Peyer's patch (tissue), 4 donors: ENCODE data around the gene CREB3L2.

Source experiments
- POLR2A ChIP-seq, 2 donors: fragments of 450-650 bp; IDR thresholded peaks; one replicate each; pipeline ENCODE4 v1.5.1; 2017; ENCODE audit warnings: antibody characterized with exemption in 2 of 2, mild to moderate bottlenecking in 2 of 2, moderate library complexity in 2 of 2
- TF ChIP-seq, protein P1 (sequence below), 6 experiments: fragments of 450-650 bp in 4 of 6; fragments of 200-600 bp in 2 of 6; sonication (generic) in 1 of 6; IDR thresholded peaks; one replicate each; pipeline ENCODE4 v1.5.1; 2017 to 2019; ENCODE audit warnings: antibody characterized with exemption in 6 of 6, mild to moderate bottlenecking in 3 of 6, moderate library complexity in 1 of 6

GRCh38 chr7:137942484-137943115 lies 59.3 kb downstream of the CREB3L2 start:
- TF ChIP-seq, protein P1, sequence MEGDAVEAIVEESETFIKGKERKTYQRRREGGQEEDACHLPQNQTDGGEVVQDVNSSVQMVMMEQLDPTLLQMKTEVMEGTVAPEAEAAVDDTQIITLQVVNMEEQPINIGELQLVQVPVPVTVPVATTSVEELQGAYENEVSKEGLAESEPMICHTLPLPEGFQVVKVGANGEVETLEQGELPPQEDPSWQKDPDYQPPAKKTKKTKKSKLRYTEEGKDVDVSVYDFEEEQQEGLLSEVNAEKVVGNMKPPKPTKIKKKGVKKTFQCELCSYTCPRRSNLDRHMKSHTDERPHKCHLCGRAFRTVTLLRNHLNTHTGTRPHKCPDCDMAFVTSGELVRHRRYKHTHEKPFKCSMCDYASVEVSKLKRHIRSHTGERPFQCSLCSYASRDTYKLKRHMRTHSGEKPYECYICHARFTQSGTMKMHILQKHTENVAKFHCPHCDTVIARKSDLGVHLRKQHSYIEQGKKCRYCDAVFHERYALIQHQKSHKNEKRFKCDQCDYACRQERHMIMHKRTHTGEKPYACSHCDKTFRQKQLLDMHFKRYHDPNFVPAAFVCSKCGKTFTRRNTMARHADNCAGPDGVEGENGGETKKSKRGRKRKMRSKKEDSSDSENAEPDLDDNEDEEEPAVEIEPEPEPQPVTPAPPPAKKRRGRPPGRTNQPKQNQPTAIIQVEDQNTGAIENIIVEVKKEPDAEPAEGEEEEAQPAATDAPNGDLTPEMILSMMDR (IDR thresholded peaks at IDR 0.05): no peak
- TF ChIP-seq POLR2A (IDR thresholded peaks at IDR 0.05): no peak
